Parathyroid adenoma (tissue), 2 donors: ENCODE results near the gene HCAR3.
"Not testable (repeated sequence)": the region's sequence is repeated elsewhere in the genome, so short reads cannot be mapped to it uniquely, and the experiment has no call there.

Experiments
- H2AFZ ChIP-seq: fragments of 300-600 bp; sonication (generic); one replicate; pipeline ENCODE4 v1.7.0; 2017; ENCODE audit warnings: antibody characterized with exemption, mild to moderate bottlenecking
- H3K27ac ChIP-seq: fragments of 300-600 bp; sonication (generic); one replicate; pipeline ENCODE4 v1.7.0; 2017
- H3K27me3 ChIP-seq: fragments of 300-600 bp; sonication (generic); one replicate; pipeline ENCODE4 v1.7.0; 2017; ENCODE audit warnings: low read length; ENCODE audit not compliant: control insufficient read depth, insufficient read depth
- H3K36me3 ChIP-seq: fragments of 300-600 bp; sonication (generic); one replicate; pipeline ENCODE4 v1.7.0; 2017; ENCODE audit warnings: low read length; ENCODE audit not compliant: control insufficient read depth, insufficient read depth
- H3K4me1 ChIP-seq: fragments of 300-600 bp; sonication (generic); one replicate; pipeline ENCODE4 v1.7.0; 2017; ENCODE audit warnings: control low read depth
- H3K4me2 ChIP-seq: fragments of 300-600 bp; sonication (generic); one replicate; pipeline ENCODE4 v1.7.0; 2017; ENCODE audit warnings: low read length
- H3K4me3 ChIP-seq: fragments of 300-600 bp; sonication (generic); one replicate; pipeline ENCODE4 v1.7.0; 2017; ENCODE audit warnings: low read depth, low read length
- H3K79me2 ChIP-seq: fragments of 300-600 bp; sonication (generic); one replicate; pipeline ENCODE4 v1.7.0; 2017; ENCODE audit warnings: control low read depth
- H3K9ac ChIP-seq: fragments of 300-600 bp; sonication (generic); one replicate; pipeline ENCODE4 v1.7.0; 2017; ENCODE audit warnings: mild to moderate bottlenecking
- H3K9me3 ChIP-seq: fragments of 300-600 bp; sonication (generic); one replicate; pipeline ENCODE4 v1.7.0; 2017; ENCODE audit warnings: low read length; ENCODE audit not compliant: control insufficient read depth
- CTCF ChIP-seq: fragments of 300-600 bp; sonication (generic); IDR thresholded peaks from one replicate; pipeline ENCODE4 v1.7.0; 2017; ENCODE audit warnings: antibody characterized with exemption, mild to moderate bottlenecking
- donor health status: primary hyperparathyroidism.

Gene HCAR3

GRCh38 chr12:122716658-122717057, at the start of gene HCAR3:
TSS of gene HCAR3 (minus strand) at chr12:122716811. CDS start at chr12:122716737, 74 bp downstream.
- peak within 1 kb of the TSS; percentile 75 for H3K27ac ChIP-seq
- H3K4me3 ChIP-seq, H3K27me3 ChIP-seq, H3K4me1 ChIP-seq, H3K4me2 ChIP-seq, H3K79me2 ChIP-seq, H3K36me3 ChIP-seq, H3K9me3 ChIP-seq, H2AFZ ChIP-seq, H3K9ac ChIP-seq: not testable (repeated sequence)

GRCh38 chr12:122757568-122757967, 41.0 kb upstream of the HCAR3 start:
- Histone ChIP-seq H3K79me2 (peaks cover 59% of the 10 kb centered on the region), H3K4me1 (peaks cover 11% of the 10 kb centered on the region), H3K36me3 (no peaks in the 10 kb centered on the region), H3K4me3 (no peak overlapping the region), H3K27me3 (no peaks in the 10 kb centered on the region), H3K27ac (no peak overlapping the region), H3K9me3 (no peaks in the 10 kb centered on the region), H3K4me2 (no peak overlapping the region), H2AFZ (no peak overlapping the region), H3K9ac (no peak overlapping the region)
- TF ChIP-seq CTCF = no peak

GRCh38 chr12:122754790-122755189, 38.2 kb upstream of the HCAR3 start:
- Histone ChIP-seq H3K36me3 (no peaks in the 10 kb centered on the region), H2AFZ (no peak overlapping the region)

GRCh38 chr12:122753319-122753650, 36.7 kb upstream of the HCAR3 start:
- H3K9ac ChIP-seq = peak overlapping the region; percentile 63
- H3K9me3 ChIP-seq = no peaks in the 10 kb centered on the region
- peak overlapping the region; percentile 79 for H3K4me2 ChIP-seq
- H3K27ac ChIP-seq = peak overlapping the region; percentile 77
- peak overlapping the region; percentile 71 for H2AFZ ChIP-seq
- no peak for TF ChIP-seq CTCF
- peaks cover 11% of the 10 kb centered on the region for H3K4me1 ChIP-seq
- peak overlapping the region; percentile 73 for H3K4me3 ChIP-seq
- peaks cover 36% of the 10 kb centered on the region for H3K79me2 ChIP-seq
- H3K27me3 ChIP-seq = no peaks in the 10 kb centered on the region
- H3K36me3 ChIP-seq = no peaks in the 10 kb centered on the region

More at GRCh38 chr12:122754790-122755189, 38.2 kb upstream of the HCAR3 start:
- peaks cover 11% of the 10 kb centered on the region for H3K4me1 ChIP-seq
- no peaks in the 10 kb centered on the region for H3K9me3 ChIP-seq
- H3K27me3 ChIP-seq = no peaks in the 10 kb centered on the region
- H3K27ac ChIP-seq = peak overlapping the region; percentile 77
- H3K4me3 ChIP-seq = peak overlapping the region; percentile 73
- no peak for TF ChIP-seq CTCF
- H3K79me2 ChIP-seq = peaks cover 45% of the 10 kb centered on the region
- H3K9ac ChIP-seq = no peak overlapping the region
- H3K4me2 ChIP-seq = peak overlapping the region; percentile 79

GRCh38 chr12:122752464-122753318, 36.1 kb upstream of the HCAR3 start, which contains the start of gene DENR:
TSS of gene DENR (plus strand) at chr12:122752824. CDS start at chr12:122753702, 878 bp downstream.
- peak within 1 kb of the TSS; percentile 73 for H3K4me3 ChIP-seq
- H3K79me2 ChIP-seq = peaks cover 30% of the 10 kb centered on the region
- H3K36me3 ChIP-seq = no peaks in the 10 kb centered on the region
- peak within 1 kb of the TSS; percentile 79 for H3K4me2 ChIP-seq
- peak within 1 kb of the TSS; percentile 63 for H3K9ac ChIP-seq
- H3K9me3 ChIP-seq = no peaks in the 10 kb centered on the region
- peaks cover 11% of the 10 kb centered on the region for H3K4me1 ChIP-seq
- TF ChIP-seq CTCF = peak; percentile 95
- H3K27ac ChIP-seq = peak within 1 kb of the TSS; percentile 77
- H2AFZ ChIP-seq = peak within 1 kb of the TSS; percentile 71
- H3K27me3 ChIP-seq = no peaks in the 10 kb centered on the region

- not testable (repeated sequence) for H3K27me3 ChIP-seq, H3K4me2 ChIP-seq, H3K9ac ChIP-seq, H3K4me3 ChIP-seq, H3K9me3 ChIP-seq, H3K36me3 ChIP-seq, H3K27ac ChIP-seq
- Histone ChIP-seq H2AFZ (peak overlapping the region; percentile 8), H3K4me1 (peaks cover 11% of the 10 kb centered on the region), H3K79me2 (peaks cover 14% of the 10 kb centered on the region)
Measured at GRCh38 chr12:122750781-122751515, 34.3 kb upstream of the HCAR3 start.
